Esophagus muscularis mucosa (tissue), 4 donors: ENCODE results near the gene AGTRAP.

ENCODE experiments used
- EP300 ChIP-seq: sonication (generic); formaldehyde crosslinking; IDR thresholded peaks from one replicate; pipeline ENCODE4 v1.6.1; 2017; ENCODE audit warnings: antibody characterized with exemption
- POLR2A ChIP-seq: fragments of 450-650 bp; IDR thresholded peaks from one replicate; pipeline ENCODE4 v1.6.1; 2017; ENCODE audit warnings: antibody characterized with exemption, moderate library complexity, mild to moderate bottlenecking, low read depth
- POLR2AphosphoS5 ChIP-seq, 2 donors: sonication (generic); formaldehyde crosslinking; IDR thresholded peaks; one replicate each; pipeline ENCODE4 v1.6.1; 2017; ENCODE audit warnings: antibody characterized with exemption in 2 of 2
- TF ChIP-seq, protein P1 (sequence below), 3 experiments: fragments of 200-600 bp in 2 of 3; fragments of 450-650 bp in 1 of 3; sonication (generic) in 2 of 3; IDR thresholded peaks; one replicate each; pipeline ENCODE4 v1.5.1; 2017 to 2019; ENCODE audit warnings: antibody characterized with exemption in 3 of 3, mild to moderate bottlenecking in 2 of 3, moderate library complexity in 1 of 3

DNA sequence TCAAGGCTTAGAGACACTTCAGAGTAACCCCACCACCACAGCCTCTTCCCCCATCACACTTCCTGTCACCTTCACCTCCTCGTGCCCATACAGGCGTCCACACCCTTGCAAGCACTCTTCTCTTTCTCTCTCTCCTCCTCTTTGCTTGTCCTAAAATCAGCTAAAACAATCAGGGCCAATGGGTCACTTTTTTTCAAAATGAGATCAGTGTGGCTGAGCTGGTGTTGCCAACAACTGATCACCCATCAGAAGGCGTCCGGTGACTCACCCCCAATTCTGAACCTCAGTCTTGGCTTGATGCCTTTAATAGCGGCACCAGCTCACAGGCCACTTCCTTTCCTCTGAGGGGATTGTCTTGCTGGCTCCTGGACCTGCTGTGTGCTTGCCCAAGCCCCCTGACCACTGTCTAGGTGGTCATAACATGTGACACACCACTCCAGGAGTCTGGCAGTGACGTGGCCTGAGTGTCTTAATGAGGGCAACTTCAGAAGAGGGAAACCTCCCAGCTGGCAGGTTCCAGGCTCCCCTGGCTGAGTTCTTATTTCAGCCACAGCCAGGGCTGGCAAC is 42.8 kb upstream of the AGTRAP start:
- TF ChIP-seq POLR2A (no peak), POLR2AphosphoS5 (IDR thresholded peaks at IDR 0.05) (no peak), EP300 (no peak)
- TF ChIP-seq, protein P1, sequence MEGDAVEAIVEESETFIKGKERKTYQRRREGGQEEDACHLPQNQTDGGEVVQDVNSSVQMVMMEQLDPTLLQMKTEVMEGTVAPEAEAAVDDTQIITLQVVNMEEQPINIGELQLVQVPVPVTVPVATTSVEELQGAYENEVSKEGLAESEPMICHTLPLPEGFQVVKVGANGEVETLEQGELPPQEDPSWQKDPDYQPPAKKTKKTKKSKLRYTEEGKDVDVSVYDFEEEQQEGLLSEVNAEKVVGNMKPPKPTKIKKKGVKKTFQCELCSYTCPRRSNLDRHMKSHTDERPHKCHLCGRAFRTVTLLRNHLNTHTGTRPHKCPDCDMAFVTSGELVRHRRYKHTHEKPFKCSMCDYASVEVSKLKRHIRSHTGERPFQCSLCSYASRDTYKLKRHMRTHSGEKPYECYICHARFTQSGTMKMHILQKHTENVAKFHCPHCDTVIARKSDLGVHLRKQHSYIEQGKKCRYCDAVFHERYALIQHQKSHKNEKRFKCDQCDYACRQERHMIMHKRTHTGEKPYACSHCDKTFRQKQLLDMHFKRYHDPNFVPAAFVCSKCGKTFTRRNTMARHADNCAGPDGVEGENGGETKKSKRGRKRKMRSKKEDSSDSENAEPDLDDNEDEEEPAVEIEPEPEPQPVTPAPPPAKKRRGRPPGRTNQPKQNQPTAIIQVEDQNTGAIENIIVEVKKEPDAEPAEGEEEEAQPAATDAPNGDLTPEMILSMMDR (IDR thresholded peaks at IDR 0.05) = no peak
